HG03097 (cell line): Measurements from ENCODE around the gene ADPRHL1.
"Not testable (repeated sequence)": the region's sequence is repeated elsewhere in the genome, so short reads cannot be mapped to it uniquely, and the experiment has no call there.

ENCODE experiments used
- ATAC-seq: cut with Tn5 transposase; IDR thresholded peaks from one replicate; pipeline ENCODE4 v1.9.1; 2021; ENCODE audit not compliant: unreplicated experiment, low FRiP score

Gene ADPRHL1

GRCh38 chr13:113383089-113383488, 70.2 kb downstream of the ADPRHL1 start:
- no peak for ATAC-seq

GRCh38 chr13:113382542-113382941, 70.7 kb downstream of the ADPRHL1 start:
- not testable (repeated sequence) for ATAC-seq

GRCh38 chr13:113378825-113379224, 74.5 kb downstream of the ADPRHL1 start:
- ATAC-seq: no peak

- no peak for ATAC-seq
Measured at GRCh38 chr13:113374511-113375175, 78.6 kb downstream of the ADPRHL1 start.

- ATAC-seq: no peak
Measured at GRCh38 chr13:113373811-113374485, 79.3 kb downstream of the ADPRHL1 start.

- ATAC-seq: not testable (repeated sequence)
Measured at GRCh38 chr13:113371701-113372100, 81.6 kb downstream of the ADPRHL1 start.

- ATAC-seq: no peak
Measured at GRCh38 chr13:113371061-113371460, 82.2 kb downstream of the ADPRHL1 start.

GRCh38 chr13:113369881-113370280, 83.4 kb downstream of the ADPRHL1 start:
- ATAC-seq: no peak

GRCh38 chr13:113369189-113369588, 84.1 kb downstream of the ADPRHL1 start:
- ATAC-seq: no peak

GRCh38 chr13:113368353-113368752, 84.9 kb downstream of the ADPRHL1 start:
- not testable (repeated sequence) for ATAC-seq

GRCh38 chr13:113367771-113368170, 85.5 kb downstream of the ADPRHL1 start:
- no peak for ATAC-seq

GRCh38 chr13:113367020-113367560, 86.2 kb downstream of the ADPRHL1 start:
- ATAC-seq: no peak

GRCh38 chr13:113365971-113366588, 87.2 kb downstream of the ADPRHL1 start:
- no peak for ATAC-seq

- no peak for ATAC-seq
Measured at GRCh38 chr13:113365583-113365970, 87.7 kb downstream of the ADPRHL1 start.

GRCh38 chr13:113364901-113365582, 88.2 kb downstream of the ADPRHL1 start:
- no peak for ATAC-seq

GRCh38 chr13:113364311-113364889, 88.9 kb downstream of the ADPRHL1 start:
- ATAC-seq: no peak

- ATAC-seq: no peak
Measured at GRCh38 chr13:113361406-113361805, 91.9 kb downstream of the ADPRHL1 start.

GRCh38 chr13:113360446-113360845, 92.8 kb downstream of the ADPRHL1 start:
- ATAC-seq: no peak

- no peak for ATAC-seq
Measured at GRCh38 chr13:113359571-113359970, 93.7 kb downstream of the ADPRHL1 start.

- no peak for ATAC-seq
Measured at GRCh38 chr13:113358653-113359190, 94.6 kb downstream of the ADPRHL1 start.
